GM18517 (cell line): Measurements from ENCODE around the gene ACAP3.

Source experiments
- ATAC-seq: cut with Tn5 transposase; IDR thresholded peaks from one replicate; pipeline ENCODE4 v1.9.1; 2021; ENCODE audit warnings: mild to moderate bottlenecking, moderate library complexity; ENCODE audit not compliant: unreplicated experiment

ACAP3 gene, protein sequence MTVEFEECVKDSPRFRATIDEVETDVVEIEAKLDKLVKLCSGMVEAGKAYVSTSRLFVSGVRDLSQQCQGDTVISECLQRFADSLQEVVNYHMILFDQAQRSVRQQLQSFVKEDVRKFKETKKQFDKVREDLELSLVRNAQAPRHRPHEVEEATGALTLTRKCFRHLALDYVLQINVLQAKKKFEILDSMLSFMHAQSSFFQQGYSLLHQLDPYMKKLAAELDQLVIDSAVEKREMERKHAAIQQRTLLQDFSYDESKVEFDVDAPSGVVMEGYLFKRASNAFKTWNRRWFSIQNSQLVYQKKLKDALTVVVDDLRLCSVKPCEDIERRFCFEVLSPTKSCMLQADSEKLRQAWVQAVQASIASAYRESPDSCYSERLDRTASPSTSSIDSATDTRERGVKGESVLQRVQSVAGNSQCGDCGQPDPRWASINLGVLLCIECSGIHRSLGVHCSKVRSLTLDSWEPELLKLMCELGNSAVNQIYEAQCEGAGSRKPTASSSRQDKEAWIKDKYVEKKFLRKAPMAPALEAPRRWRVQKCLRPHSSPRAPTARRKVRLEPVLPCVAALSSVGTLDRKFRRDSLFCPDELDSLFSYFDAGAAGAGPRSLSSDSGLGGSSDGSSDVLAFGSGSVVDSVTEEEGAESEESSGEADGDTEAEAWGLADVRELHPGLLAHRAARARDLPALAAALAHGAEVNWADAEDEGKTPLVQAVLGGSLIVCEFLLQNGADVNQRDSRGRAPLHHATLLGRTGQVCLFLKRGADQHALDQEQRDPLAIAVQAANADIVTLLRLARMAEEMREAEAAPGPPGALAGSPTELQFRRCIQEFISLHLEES

DNA sequence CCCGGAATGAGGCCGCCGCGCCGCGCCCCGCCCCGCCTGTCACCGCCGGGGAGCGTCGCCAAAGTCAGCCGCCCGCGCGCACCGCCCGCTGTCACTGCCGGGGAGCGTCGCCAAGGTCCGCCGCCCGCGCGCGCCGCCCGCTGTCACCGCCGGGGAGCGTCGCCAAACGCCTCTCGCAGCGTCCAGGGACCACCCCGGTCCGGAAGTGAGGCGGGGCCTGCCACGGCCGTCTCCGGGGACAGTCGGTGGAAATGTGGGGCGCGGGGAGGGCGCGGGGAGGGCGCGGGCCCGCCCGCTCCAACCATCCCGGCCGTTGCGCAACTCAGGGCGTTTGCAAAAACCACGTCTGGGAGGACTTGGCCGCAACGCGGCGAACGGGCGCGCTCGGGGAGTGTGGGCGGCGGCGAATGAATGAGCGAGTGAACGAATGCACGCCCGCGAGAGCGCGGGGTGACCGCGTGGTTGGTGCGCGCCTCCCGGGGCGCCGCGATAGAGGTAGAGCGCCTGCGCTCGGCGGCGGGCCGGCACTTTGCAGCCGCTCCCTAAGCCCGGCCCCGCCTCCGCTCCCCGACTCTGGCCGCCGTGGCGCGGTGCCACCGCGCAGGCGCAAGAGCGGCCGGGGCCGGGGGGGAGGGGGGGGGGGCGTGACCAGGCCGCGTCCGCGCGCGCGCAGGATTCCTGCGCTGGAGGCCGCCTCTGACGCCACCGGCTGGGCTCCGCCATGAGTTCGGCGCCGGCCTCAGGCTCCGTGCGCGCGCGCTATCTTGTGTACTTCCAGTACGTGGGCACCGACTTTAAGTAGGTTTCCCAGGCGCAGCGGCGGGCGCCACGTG lies at the start of gene ACAP3, which contains the start of gene PUSL1:
ACAP3 (minus strand) TSS at position 8 of the 833 bp plus-strand sequence. CDS start 115 bp downstream, outside the sequence.
PUSL1 (plus strand) TSS at position 675 of the 833 bp plus-strand sequence; CDS start at position 722, 47 bp downstream.
- ATAC-seq, result peak; percentile 54

DNA sequence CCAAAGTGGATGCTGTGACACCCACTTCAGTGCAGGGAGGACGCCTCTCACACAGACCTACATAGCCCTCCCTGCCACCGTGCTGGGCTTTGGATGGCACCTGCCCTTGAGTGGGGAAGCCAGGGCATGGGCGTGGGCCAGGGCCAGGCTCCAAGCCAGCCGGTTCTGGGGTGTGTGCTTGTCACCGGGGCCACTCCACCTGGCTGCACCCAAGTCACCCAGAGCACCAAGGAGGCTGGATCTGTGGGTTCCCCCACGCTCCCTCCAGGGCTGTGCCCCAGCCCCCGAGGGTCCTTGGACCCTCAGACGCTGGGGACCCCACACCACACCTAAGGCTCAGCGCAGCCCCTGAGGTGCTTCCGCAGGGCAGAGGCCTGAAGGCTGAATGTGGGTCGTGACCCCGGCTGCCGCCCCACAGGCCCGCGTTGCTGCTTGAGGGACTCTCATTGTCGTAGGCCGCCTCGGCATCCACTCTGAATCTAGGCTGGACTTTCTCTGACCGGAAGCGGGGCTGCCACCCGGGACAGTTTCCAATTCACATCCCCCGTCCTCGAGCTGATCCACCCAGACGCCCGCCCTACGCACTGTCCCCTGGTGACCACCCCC lies 49.2 kb upstream of the ACAP3 start:
- ATAC-seq, result no peak

DNA sequence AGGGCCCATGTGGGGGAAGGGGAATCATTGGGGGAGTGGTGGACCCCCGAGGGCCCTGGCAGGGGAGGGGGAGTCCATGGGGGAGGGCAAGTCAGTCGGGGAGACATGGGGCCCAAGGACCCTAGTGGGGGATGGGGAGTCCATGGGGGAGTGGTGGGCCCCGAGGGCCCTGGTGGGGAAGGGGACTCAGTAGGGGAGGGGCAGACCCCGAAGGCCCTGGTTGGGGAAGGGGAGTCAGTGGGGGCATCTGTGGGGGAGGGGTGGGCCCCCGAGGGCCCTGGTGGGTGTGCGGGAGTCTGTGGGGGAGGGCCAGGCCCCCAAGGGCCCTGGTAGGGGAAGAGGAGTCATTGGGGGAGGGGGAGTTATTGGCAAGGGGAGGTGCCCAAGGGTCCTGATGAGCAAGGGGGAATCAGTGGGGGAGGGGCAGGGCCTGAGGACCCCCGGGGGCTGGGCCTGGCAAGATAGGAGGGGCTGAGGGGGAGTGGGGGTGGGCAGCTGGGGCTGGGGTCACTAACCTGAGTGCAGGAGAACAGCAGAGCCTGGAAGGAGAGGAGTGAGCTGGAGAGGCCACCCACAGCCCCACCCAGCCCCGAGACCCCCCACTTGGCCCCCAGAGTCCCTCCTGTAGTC lies 48.6 kb upstream of the ACAP3 start:
- no peak for ATAC-seq

DNA sequence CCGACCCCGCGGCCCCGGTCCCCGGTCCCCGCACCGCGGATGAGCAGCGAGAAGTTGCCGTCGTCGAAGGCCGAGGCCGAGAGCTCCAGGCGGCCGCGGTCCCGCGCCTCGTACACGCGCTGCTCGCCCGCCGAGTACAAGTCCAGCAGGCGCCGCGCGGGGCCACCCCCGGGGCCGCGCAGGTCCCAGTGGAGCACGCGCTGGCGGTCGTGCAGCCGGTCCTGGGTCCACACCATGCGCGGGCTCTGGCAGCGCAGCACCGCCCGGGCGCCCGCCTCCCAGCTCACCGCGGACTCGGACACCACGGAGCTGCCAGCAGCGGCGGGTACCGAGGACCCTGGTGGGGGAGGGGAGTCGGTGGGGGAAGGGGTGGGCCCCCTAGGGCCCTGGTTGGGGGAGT lies 47.7 kb upstream of the ACAP3 start:
- no peak for ATAC-seq

DNA sequence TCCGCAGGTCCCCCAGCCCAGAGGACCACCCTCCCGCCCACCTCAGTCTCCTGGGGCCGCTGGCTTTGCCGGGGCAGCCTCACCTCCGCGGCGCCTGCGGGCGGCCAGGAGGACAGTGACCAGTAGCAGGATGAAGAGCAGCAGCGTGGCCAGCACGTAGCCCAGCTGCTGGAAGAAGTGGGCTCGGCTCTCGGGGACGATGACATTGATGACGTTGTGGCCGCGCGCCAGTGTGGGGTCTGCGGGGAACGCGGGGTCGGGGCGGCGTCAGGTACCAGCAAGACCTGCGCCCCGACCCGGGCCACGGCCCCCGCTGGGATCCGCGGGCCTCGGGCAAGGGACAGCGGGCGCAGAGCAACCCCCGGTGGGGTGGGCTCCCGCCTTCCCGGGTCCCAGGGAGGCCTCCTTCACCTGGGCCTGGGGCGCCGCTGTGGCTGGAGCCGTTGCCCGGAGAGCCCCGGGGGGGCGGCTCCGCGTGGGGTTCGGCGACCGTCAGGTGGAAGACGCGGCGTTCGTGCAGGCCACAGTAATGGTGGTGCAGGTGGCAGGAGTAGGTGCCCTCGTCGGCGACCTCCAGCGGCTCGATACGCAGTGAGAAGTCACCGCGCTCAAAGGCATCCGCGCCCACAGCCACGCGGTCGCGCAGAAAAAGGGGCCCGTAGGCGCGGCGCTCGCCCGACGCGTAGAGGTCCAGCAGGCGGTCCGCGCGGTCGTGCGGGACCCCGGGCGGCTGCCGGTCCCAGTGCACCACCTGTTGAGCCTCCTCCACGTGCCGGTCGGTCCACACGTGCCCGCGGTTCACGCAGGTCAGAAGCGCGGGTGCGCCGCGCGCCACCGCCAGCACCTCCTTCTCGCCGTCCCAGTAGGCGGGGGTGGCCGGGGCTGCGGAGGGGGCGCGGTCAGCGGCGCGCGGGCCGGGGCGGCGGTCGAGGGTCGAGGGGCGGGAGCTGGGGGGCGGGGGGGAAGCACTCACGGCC lies 46.8 kb upstream of the ACAP3 start:
- ATAC-seq, result no peak

DNA sequence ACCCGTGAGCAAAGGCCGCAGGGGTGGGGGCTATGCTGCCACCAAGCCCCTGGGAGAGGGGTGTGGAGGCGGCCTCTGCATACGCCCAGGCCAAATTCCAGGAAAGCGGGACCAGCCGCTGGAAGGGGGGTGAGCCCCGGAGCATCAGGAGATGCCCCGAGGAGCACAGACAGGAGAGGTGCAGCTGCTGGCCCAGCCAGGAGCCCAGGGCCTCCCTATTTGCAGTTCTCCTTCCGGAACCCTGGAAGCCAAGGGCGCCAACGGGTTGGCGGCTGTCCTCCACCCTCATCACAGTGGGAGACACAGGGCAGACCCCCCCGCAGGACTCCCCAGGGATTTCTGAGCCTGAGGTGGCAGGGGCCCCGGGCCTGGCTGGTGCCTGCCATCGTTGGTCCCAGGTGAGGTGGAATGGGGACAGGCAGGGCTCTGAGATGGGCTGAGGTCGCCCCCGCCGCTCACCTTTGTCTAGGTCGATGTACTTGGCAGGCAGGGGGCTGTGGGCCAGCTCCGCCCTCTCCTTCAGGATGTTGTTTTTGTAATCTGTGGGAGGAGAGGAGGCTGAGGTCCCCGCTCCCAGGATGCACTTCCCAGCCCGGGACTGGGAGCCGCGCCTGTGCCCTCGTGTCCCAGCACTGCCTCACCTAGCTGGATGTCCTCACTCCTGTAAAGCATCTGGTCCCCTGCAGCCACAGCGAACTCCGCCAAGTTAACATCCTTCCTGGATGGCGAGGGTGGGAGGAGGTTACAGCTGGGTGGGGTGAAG lies 45.8 kb upstream of the ACAP3 start:
- ATAC-seq, result no peak

DNA sequence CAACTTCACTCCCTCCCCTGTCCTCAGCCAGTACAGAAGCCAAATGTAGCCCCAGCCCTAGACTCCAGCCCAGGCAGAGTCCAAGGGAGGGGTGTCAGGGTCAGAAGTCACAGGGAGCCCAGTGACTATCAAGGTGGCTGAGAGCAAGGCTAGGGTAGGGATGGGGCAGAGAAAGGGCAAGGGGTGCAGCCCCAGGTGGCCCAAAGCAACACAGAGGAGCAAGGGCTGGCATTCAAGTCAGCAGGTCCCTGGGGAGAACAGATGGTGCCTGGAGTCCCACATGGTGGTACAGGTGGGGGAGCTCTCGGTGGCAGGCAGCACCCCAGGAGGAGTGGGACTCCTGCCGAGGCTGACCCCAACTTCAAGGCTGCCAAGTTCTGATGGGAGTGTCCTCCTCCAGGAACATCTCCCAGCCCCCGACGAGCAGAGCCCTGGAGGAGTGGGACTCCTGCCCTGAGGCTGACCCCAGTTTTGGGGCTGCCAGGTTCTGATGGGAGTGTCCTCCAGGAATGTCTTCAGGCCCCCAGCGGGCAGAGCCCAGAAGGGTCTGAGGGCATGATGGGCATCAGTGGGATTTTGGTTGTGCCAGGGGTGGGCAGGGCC lies 45.2 kb upstream of the ACAP3 start:
- ATAC-seq, result no peak

DNA sequence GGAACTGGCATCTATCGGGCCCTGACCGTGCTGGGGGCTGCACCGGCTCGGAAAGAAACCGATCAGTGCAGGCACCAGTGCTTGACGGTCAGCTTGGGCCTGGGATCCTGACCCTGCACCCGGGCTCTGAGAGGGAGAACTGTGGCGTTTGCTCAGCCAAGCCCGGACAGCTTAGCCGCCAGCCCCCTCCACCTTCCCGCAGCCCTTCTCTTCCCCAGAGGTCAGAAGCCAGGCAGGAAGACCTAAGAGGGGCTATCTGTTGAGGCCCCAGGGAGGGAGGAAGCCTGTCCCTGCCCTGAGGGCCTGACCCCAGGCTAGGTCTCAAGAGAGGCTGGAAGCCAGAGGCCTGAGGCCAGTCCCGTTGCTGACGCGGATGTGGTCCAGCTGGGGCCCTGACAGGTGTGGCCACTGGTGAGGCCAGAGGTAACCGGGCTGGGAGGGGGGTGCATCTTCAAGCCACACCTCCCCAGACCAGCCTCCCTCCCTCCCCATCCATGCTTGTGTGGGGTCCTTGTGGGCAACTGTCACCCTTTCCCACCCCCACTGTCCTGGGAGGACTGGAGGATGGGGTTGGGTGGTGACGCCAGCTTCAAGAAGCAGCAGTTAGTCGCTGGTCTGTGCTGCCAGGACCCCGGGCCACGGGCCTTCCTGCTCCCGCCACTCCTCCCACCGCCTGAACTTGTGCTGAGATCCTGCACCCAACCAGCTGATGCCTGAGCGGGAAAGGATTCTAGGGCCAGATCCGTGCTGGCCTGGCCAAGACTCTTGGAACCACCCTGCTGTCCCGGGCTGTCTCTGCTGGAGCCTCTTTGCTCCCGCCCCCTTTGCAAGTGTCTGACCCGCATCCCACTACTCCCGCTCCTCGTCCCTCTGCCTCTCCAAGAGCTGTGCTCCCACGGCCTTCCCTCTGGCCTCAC lies 44.0 kb upstream of the ACAP3 start:
- ATAC-seq, result no peak

DNA sequence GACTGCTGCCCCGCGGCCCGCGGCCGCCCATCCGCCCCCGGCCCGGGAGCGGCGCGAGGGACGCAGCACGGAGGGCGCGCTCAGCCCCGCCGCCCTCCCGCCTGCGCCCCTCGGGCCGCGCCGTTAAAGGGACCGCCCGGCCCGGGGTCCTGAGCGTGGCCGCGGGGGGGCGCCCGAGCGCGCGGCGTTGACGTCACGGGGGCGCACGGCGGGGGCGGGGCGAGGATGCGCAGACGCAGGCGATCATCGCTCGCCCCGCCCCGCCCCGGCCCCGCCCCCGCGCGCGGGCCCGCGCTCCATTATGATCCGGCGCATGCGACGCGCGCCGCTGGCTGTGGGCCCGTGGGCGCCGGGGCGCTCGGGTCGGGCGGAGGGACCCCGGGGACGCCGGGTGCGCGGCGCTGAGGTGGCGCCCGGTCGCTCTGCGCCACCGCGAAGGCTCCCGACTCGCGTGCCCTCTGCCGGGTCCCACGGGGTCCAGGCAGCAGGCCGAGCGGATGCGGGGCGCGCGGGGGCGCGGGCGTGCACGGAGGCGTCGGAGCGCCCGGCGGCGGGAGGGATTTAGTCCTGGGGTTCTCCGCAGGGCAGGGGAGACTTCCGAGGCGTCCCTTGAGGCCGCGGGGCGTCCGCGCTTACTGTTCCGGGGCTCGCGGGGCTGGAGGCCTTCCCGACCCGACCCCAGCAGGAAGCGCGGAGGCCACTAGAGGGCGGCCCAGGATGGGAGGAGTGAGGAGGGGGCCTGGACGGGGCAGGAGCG lies 41.7 kb upstream of the ACAP3 start, which contains the start of gene DVL1:
DVL1 (minus strand) TSS at position 163 of the 757 bp plus-strand sequence. CDS start 353 bp downstream, outside the sequence.
- no peak for ATAC-seq

DNA sequence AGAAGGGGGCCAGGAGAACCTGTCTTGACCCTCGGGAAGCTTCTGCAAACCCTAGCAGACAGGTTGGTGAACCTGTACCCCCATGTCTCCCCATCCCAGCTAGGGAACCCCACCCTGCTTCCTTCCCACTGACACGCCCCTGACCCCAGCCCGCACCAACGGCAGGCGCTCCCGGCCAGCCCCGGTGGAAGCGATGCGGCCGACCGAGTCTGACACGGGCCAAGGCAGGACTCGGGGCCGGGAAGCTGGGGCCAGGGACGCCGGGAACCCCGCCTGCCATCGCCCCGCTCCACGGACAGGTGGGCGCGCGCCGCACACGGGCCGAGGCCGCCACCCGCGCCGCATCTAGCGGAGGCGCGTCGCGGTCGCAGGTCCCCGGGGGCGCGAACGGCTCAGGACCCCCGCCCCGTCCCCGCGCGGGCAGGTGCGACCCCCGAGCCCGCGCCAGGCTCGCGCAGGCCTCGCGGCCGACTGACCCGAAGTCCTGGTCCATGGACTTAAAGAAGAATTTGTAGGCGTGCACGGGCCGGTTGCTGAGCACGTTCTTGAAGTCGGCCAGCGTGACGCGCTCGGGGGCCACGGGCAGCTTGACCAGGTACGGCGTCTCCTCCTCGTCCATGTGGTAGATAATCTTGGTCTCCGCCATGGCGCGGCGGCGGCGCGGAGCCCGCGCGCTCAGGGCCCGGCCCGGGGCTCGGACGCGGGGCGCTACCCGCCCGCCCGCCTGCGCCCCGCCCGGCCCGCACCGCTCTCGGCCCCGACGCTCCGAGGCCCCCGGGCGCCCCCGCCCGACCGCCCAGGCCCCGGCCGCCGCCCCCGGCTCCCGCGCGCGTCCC lies 40.9 kb upstream of the ACAP3 start:
- no peak for ATAC-seq

DNA sequence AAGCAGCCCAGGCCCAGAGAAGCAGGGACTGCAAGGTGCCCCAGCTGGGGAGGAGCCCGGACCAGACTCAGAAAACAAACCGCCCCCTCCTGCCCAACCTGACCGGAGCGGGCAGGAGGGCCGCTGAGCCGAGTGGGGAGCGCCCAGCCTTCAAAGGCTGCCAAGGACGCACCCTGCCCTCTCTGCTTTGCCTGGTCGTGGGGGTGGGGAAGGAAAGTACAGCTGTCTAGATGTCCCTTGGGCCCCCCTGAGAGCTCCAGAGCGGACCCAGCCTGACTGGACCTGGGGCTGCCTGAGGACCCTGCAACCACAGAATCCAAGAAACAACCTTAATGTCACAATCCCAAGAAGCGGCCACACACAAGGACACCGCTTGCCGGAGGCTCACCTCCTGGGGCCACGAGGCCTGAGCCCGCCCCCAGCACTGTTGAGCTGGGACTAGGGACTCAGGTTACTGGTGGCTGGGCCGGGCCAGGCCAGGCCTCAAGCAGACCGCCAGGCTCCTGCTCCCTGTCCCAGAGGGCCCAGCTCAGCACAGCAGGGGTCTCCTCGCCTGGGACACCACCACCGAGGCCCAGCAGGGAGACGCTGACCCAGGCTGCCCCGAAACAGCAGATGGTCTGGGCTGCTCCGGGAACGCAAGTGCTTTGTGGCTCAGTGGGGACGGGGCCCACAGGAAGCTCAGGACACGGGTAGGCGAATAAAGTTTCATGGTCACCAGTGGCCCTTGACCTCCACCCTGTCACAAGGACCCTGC lies 40.1 kb upstream of the ACAP3 start:
- ATAC-seq, result no peak

DNA sequence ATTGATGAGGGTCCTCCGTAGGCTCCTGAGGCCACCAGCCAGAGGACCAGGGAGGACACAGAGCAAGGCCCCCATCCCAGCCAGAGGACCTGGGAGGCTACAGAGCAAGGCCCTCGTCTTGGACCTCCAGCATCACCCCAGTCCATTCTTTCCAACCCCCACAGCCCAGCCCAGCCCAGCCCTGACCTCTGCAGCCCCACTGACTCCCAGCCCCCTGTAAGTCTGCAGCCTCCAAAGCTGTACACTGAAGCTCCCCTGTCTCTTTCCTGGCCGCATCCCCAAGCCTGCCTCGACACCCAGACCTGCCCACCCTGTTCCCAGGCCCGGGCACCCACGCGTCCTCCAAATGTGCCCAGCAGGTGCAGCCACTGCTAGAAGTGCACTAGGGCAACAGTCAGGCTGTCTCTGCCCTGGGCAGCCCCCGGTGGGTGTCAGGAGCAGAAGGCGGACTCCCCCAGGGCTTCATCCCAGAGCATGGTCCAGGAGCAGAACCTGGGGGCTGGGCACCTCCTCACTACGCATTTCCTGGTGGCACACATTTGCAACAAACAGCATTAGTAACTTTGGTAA lies 39.4 kb upstream of the ACAP3 start:
- ATAC-seq, result no peak

DNA sequence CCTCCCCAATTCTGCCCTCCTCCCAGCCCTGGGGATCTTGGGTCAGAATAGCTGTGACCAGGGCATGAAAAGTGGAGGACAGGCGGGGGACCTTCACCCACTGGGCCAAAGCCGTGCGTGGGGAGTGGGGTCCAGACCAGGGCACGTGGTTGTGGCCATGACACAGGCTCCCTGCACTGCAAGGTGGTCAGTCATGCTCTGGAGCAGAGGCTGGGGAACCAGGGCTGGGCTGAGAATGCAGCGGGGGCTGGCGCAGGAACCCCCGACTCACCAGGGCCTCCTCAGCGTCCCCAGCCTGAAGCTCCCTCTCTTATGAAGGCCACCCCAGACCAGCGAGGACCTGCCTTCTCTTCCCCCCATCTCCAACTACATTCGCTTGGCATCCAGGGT lies 38.8 kb upstream of the ACAP3 start:
- ATAC-seq, result no peak
